K562 (cell line): ENCODE data around the gene FASTK. TPM values are rescaled to one million over a fixed set of nuclear protein-coding genes. Genes with fewer than 3 reads are reported as not detected.

Source experiments
- GABPB1 ChIP-seq: sonication (generic); formaldehyde crosslinking; IDR thresholded peaks from 2 replicates; pipeline ENCODE4 v1.8.0; 2022; ENCODE audit warnings: mild to moderate bottlenecking, missing genetic modification reagents
- MYNN ChIP-seq, 2 experiments: sonication (generic); formaldehyde crosslinking in 1 of 2; IDR thresholded peaks; 2 replicates each; pipeline versions ENCODE4 v1.5.0 to v1.6.1; 2016 to 2020; ENCODE audit warnings: antibody characterized with exemption in 1 of 2, missing genetic modification reagents in 1 of 2
- NFXL1 ChIP-seq: fragments of 450-650 bp; formaldehyde crosslinking; IDR thresholded peaks from 2 replicates; pipeline ENCODE4 v1.4.0; 2021; ENCODE audit warnings: mild to moderate bottlenecking
- NR2F6 ChIP-seq: fragments of 450-650 bp; formaldehyde crosslinking; IDR thresholded peaks from 2 replicates; pipeline ENCODE4 v1.4.0; 2020; ENCODE audit warnings: mild to moderate bottlenecking
- PRPF4 ChIP-seq: fragments of 200-400 bp; formaldehyde crosslinking; IDR thresholded peaks from one replicate; pipeline ENCODE4 v1.6.1; 2017; ENCODE audit warnings: low read length, low read depth, mild to moderate bottlenecking; ENCODE audit not compliant: insufficient read depth, poor library complexity, severe bottlenecking
- SREBF1 ChIP-seq: fragments of 150-350 bp; IDR thresholded peaks from 2 replicates; pipeline ENCODE4 v1.6.1; 2014; ENCODE audit warnings: antibody characterized with exemption, low read depth, low read length, borderline replicate concordance
- TCF3 ChIP-seq: sonication (generic); formaldehyde crosslinking; IDR thresholded peaks from 2 replicates; pipeline ENCODE4 v1.4.0; 2020; ENCODE audit warnings: mild to moderate bottlenecking, missing genetic modification reagents
- ZBTB17 ChIP-seq: fragments of 450-650 bp; formaldehyde crosslinking; IDR thresholded peaks from 2 replicates; pipeline ENCODE4 v1.4.0; 2020; ENCODE audit warnings: mild to moderate bottlenecking
- ZNF165 ChIP-seq: fragments of 250-450 bp; sonication (Bioruptor Pico); IDR thresholded peaks from 2 replicates; pipeline ENCODE4 v1.4.0; 2020; ENCODE audit warnings: borderline replicate concordance
- polyA plus RNA-seq, 8 experiments: library from polyadenylated mRNA; depleted of rRNA in 4 of 8; stranded (reverse) in 5 of 8; unstranded in 3 of 8; fragments of >200 nt; fragmentation: Nextera tagmentation in 2 of 8; fragmentation: Illumina TruSeq in 1 of 8; extraction: Ambion mirVana in 2 of 8; extraction: Trizol in 1 of 8; gene quantifications; 2 replicates each; pipeline versions ENCODE4 v1.2.1 to v1.2.3, GENCODE V29; 2011 to 2014; ENCODE audit warnings: inconsistent platforms in 1 of 8, missing spikeins in 1 of 8
- total RNA-seq, 7 experiments: library from RNA; depleted of rRNA in 6 of 7; stranded (reverse); fragments of >200 nt in 6 of 7; fragmentation: Illumina TruSeq in 2 of 7; extraction: Trizol in 2 of 7; gene quantifications; 2 replicates each; pipeline versions ENCODE4 v1.2.1 to v1.2.3, GENCODE V29; 2011 to 2021; ENCODE audit warnings: low replicate concordance in 1 of 7
- TF ChIP-seq, protein P1 (sequence below): sonication (generic); formaldehyde crosslinking; IDR thresholded peaks from 2 replicates; pipeline ENCODE4 v1.8.0; 2022; ENCODE audit warnings: mild to moderate bottlenecking, missing genetic modification reagents
- TF ChIP-seq, protein P2 (sequence below): sonication (generic); formaldehyde crosslinking; IDR thresholded peaks from 2 replicates; pipeline ENCODE4 v1.8.1; 2023; ENCODE audit warnings: mild to moderate bottlenecking, missing genetic modification reagents
- TF ChIP-seq, protein P3 (sequence below): fragments of 450-650 bp; formaldehyde crosslinking; IDR thresholded peaks from 2 replicates; pipeline ENCODE4 v1.4.0; 2022; ENCODE audit warnings: missing genetic modification characterization
- TF ChIP-seq, protein P4 (sequence below): fragments of 450-650 bp; formaldehyde crosslinking; IDR thresholded peaks from 2 replicates; pipeline ENCODE4 v1.4.0; 2020; ENCODE audit warnings: mild to moderate bottlenecking, moderate library complexity

The FASTK gene
- total and polyA plus RNA-seq, 9 of the 15 experiments (the other 6 are each of a cell fraction or from before 2014, with no cell fraction given) = 0.51 to 150 (median 48.2) TPM

- TF ChIP-seq, protein P1, sequence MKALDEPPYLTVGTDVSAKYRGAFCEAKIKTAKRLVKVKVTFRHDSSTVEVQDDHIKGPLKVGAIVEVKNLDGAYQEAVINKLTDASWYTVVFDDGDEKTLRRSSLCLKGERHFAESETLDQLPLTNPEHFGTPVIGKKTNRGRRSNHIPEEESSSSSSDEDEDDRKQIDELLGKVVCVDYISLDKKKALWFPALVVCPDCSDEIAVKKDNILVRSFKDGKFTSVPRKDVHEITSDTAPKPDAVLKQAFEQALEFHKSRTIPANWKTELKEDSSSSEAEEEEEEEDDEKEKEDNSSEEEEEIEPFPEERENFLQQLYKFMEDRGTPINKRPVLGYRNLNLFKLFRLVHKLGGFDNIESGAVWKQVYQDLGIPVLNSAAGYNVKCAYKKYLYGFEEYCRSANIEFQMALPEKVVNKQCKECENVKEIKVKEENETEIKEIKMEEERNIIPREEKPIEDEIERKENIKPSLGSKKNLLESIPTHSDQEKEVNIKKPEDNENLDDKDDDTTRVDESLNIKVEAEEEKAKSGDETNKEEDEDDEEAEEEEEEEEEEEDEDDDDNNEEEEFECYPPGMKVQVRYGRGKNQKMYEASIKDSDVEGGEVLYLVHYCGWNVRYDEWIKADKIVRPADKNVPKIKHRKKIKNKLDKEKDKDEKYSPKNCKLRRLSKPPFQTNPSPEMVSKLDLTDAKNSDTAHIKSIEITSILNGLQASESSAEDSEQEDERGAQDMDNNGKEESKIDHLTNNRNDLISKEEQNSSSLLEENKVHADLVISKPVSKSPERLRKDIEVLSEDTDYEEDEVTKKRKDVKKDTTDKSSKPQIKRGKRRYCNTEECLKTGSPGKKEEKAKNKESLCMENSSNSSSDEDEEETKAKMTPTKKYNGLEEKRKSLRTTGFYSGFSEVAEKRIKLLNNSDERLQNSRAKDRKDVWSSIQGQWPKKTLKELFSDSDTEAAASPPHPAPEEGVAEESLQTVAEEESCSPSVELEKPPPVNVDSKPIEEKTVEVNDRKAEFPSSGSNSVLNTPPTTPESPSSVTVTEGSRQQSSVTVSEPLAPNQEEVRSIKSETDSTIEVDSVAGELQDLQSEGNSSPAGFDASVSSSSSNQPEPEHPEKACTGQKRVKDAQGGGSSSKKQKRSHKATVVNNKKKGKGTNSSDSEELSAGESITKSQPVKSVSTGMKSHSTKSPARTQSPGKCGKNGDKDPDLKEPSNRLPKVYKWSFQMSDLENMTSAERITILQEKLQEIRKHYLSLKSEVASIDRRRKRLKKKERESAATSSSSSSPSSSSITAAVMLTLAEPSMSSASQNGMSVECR (CRISPR knock-in tag) = no peak
- TF ChIP-seq NR2F6 (CRISPR knock-in tag) = 0 out of 2 replicates have a peak, but pooled peaks have one; percentile 23
- TF ChIP-seq SREBF1 = no peak
- peak; percentile 18; the same call in 1 of the 2 replicates for TF ChIP-seq GABPB1 (CRISPR knock-in tag)
- TF ChIP-seq ZNF165 (CRISPR knock-in tag) = no peak
- TF ChIP-seq, protein P2, sequence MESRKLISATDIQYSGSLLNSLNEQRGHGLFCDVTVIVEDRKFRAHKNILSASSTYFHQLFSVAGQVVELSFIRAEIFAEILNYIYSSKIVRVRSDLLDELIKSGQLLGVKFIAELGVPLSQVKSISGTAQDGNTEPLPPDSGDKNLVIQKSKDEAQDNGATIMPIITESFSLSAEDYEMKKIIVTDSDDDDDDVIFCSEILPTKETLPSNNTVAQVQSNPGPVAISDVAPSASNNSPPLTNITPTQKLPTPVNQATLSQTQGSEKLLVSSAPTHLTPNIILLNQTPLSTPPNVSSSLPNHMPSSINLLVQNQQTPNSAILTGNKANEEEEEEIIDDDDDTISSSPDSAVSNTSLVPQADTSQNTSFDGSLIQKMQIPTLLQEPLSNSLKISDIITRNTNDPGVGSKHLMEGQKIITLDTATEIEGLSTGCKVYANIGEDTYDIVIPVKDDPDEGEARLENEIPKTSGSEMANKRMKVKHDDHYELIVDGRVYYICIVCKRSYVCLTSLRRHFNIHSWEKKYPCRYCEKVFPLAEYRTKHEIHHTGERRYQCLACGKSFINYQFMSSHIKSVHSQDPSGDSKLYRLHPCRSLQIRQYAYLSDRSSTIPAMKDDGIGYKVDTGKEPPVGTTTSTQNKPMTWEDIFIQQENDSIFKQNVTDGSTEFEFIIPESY (CRISPR knock-in tag) = peak; percentile 98
- TF ChIP-seq, protein P3, sequence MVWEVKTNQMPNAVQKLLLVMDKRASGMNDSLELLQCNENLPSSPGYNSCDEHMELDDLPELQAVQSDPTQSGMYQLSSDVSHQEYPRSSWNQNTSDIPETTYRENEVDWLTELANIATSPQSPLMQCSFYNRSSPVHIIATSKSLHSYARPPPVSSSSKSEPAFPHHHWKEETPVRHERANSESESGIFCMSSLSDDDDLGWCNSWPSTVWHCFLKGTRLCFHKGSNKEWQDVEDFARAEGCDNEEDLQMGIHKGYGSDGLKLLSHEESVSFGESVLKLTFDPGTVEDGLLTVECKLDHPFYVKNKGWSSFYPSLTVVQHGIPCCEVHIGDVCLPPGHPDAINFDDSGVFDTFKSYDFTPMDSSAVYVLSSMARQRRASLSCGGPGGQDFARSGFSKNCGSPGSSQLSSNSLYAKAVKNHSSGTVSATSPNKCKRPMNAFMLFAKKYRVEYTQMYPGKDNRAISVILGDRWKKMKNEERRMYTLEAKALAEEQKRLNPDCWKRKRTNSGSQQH = 0 out of 2 replicates have a peak, but pooled peaks have one; percentile 29
- TF ChIP-seq, protein P4, sequence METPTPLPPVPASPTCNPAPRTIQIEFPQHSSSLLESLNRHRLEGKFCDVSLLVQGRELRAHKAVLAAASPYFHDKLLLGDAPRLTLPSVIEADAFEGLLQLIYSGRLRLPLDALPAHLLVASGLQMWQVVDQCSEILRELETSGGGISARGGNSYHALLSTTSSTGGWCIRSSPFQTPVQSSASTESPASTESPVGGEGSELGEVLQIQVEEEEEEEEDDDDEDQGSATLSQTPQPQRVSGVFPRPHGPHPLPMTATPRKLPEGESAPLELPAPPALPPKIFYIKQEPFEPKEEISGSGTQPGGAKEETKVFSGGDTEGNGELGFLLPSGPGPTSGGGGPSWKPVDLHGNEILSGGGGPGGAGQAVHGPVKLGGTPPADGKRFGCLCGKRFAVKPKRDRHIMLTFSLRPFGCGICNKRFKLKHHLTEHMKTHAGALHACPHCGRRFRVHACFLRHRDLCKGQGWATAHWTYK = 0 out of 2 replicates have a peak, but pooled peaks have one; percentile 50
- TF ChIP-seq MYNN (IDR thresholded peaks at IDR 0.05) = peak; percentile 68
- no peak for TF ChIP-seq MYNN (CRISPR knock-in tag; IDR thresholded peaks at IDR 0.05)
- TF ChIP-seq ZBTB17 = peak; percentile 67; the same call in 1 of the 2 replicates
- peak; percentile 49; the same call in 1 of the 2 replicates for TF ChIP-seq NFXL1 (CRISPR knock-in tag)
- no peak for TF ChIP-seq TCF3
- TF ChIP-seq PRPF4 = no peak
Measured at GRCh38 chr7:151076863-151077704, 3.5 kb downstream of the FASTK start (continued).
